GM12874 (cell line): ENCODE measurements around the gene TFB1M.

Source experiments
- TF ChIP-seq, protein P1 (sequence below): IDR thresholded peaks from 2 replicates; pipeline ENCODE4 v1.5.1; 2011; ENCODE audit warnings: low read depth, mild to moderate bottlenecking, control low read depth, low read length, moderate library complexity; ENCODE audit not compliant: insufficient read depth

The TFB1M gene

DNA sequence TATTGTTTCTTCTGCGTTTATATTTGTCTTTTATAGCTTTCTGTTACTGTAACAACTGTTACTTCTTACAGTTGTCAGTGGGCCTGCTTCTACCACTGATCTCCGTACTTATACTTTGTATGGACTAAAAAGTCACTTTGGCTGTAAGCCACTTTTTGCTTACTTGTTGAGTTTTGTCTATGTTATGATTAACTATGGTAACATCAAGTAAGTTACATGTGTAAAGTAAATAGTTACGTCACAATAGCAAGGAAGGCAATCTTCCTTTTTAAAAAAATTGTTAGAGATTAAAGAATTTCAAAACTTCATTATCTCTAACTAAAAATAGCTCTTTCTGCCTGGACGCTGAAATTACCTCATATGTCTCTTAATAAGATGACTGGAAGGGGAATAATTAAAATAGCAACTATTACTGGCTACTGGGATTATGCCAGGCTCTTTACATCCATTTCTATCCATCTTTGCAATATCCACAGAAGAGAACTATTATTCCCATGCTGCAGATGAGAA lies 10.9 kb downstream of the TFB1M start:
- TF ChIP-seq, protein P1, sequence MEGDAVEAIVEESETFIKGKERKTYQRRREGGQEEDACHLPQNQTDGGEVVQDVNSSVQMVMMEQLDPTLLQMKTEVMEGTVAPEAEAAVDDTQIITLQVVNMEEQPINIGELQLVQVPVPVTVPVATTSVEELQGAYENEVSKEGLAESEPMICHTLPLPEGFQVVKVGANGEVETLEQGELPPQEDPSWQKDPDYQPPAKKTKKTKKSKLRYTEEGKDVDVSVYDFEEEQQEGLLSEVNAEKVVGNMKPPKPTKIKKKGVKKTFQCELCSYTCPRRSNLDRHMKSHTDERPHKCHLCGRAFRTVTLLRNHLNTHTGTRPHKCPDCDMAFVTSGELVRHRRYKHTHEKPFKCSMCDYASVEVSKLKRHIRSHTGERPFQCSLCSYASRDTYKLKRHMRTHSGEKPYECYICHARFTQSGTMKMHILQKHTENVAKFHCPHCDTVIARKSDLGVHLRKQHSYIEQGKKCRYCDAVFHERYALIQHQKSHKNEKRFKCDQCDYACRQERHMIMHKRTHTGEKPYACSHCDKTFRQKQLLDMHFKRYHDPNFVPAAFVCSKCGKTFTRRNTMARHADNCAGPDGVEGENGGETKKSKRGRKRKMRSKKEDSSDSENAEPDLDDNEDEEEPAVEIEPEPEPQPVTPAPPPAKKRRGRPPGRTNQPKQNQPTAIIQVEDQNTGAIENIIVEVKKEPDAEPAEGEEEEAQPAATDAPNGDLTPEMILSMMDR, result no peak

DNA sequence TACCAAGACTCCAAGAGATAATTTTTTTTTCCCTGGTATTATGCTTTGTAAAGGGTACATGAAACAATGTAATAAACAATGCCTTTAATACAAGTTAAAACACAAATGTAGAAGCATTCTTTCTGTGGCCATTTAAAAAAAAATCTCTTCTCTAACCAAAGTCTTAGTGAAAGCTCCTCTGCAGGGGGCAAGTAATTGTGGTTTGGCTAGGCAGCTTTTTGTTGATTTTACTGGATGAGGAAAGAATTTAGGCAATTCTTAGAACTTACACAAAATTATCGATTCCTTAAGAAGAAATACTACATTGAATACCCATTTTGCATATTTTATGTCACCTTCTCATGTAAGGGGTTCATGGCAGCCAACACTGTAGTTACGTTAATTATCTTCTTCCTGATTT lies 12.4 kb downstream of the TFB1M start:
- TF ChIP-seq, protein P1, result no peak

DNA sequence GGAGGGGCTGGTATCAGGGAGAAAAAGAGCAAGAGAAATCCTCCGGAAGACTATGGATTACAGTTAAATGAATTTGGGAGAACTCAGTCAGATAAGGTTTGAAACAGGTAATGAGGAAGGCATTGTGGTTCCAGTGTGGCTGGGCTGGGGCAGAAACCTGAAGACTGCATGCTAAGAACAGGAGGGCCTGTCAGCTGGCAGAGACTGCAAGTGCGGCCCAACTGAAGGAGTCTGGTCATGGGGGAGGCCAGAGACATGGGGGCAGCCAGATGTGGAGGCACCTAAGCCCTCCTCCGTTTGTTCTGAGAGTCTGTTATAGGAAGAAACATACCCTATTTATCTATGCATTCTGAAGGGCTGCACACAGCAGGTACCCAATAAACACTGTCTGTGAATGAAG lies 16.6 kb downstream of the TFB1M start:
- TF ChIP-seq, protein P1, result no peak

DNA sequence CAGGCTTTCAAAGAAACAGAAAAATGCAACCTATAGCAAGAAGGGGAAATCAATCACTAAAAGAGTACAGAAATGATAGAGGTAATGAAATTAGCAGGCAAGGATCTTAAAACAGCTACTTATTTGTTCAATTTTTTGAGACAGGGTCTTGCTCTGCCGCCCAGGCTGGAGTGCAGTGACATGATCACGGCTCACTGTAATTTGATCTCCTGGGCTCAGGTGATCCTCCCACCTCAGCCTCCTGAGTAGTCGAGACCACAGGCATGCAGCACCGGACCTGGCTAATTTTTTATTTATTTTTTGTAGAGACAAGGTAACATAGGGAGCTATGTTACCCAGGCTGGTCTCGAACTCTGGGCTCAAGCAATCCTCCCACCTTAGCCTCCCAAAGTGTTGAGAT lies 21.6 kb downstream of the TFB1M start:
- TF ChIP-seq, protein P1, result no peak

DNA sequence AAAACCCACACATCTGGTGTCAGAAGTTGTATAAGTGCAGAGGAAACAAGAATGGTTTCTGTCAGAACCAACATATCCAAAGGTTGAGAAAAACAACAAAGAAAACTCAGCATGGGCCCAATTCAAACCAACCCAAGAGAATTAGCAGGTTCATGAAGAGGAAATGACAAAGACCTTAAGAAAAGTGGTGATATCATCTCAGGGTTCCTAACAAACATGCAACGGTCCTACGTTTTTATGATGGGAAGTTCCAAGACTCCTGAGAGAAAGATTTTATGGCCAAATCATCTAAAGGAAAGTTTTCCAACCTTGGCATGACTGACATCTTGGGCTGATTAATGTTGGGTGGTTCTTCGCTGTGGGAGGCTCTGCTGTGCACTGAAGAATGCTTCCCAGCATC lies 23.0 kb downstream of the TFB1M start:
- TF ChIP-seq, protein P1, result no peak

DNA sequence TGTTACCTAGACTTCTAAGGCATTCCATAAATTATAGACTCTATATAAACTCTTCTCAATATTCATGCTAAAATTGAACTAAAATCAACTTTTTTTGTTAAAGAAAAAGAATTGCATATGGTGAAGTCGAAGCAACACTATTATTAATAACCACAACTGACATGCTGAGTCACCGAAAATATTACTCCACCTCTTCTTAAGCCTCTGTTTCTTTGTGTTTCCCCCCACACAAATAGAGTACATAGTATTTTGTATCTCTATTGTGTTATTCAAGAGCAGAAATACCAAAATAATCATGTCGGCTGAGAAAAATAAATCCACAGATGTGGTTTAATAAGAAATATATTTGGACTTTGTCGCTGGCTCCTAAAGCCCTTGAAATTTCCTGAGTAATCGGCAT lies 23.8 kb downstream of the TFB1M start:
- TF ChIP-seq, protein P1, result no peak

DNA sequence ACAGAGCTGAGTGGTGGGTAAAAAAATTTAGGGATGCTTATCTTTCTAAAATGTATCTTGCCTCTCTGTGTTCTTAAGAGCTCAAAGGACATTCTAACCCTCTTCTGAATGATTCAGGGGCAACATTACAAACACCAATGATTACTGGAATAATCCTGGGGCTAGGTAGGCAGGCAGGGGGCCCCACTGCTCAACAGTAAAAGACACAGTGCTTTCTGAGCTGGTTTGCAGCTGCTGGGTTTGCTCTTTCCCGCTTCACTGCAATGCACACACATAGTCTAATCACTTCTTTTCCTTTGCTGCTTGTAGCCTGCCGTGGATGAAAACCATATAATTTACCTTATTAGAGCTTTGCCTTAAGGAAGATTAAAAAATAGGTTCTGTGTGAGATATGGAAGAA lies 26.5 kb downstream of the TFB1M start:
- TF ChIP-seq, protein P1, result no peak

DNA sequence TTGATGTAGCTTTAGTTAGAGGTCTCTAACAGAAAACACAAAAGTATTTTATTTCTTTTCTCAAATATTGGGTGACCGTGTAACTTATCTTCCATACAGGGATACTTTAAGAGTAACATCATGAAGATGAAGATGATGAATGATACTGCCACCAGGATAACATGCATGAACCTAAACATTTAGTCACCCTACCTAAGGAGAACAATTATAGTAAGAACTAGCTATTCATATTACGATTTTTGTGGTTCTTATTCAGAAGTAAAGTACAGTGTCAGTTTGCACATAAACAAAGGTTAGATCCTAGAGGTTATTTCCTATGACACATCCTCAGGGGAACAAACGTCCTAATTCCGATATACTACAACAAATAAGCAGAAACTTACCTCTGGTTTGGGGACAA lies 29.5 kb downstream of the TFB1M start:
- TF ChIP-seq, protein P1, result no peak
